AG10803 (cell line): ENCODE results near the gene COL26A1.

Source experiments
- DNase-seq: peaks from one replicate; pipeline ENCODE4 v3.0.0; 2010; ENCODE audit warnings: low read depth
- H3K4me3 ChIP-seq: 2 replicates; pipeline ENCODE4 v1.5.1; 2011; ENCODE audit warnings: mild to moderate bottlenecking, low read length, control low read depth
- CTCF ChIP-seq: conservative IDR thresholded peaks from 2 replicates; pipeline ENCODE4 v1.5.1; 2011; ENCODE audit warnings: mild to moderate bottlenecking, low read length, control low read depth, inconsistent platforms

COL26A1 gene

GRCh38 chr7:101547022-101547915 lies 184.6 kb downstream of the COL26A1 start:
- no peak for DNase-seq
- TF ChIP-seq CTCF = no peak
- no peak overlapping the region for H3K4me3 ChIP-seq

- no peak for DNase-seq
- H3K4me3 ChIP-seq = no peak overlapping the region
- no peak for TF ChIP-seq CTCF
These were observed 185.4 kb downstream of the COL26A1 start for GRCh38 chr7:101547916-101548661.

- no peak overlapping the region for H3K4me3 ChIP-seq
- DNase-seq = no peak
- TF ChIP-seq CTCF = no peak
These were observed 187.1 kb downstream of the COL26A1 start for GRCh38 chr7:101549734-101550133.

GRCh38 chr7:101550641-101551541 lies 188.2 kb downstream of the COL26A1 start:
- DNase-seq = peak; percentile 16
- TF ChIP-seq CTCF = no peak
- H3K4me3 ChIP-seq = no peak overlapping the region

- no peak for DNase-seq
- H3K4me3 ChIP-seq = no peak overlapping the region
- TF ChIP-seq CTCF = no peak
These were observed 190.5 kb downstream of the COL26A1 start for GRCh38 chr7:101553018-101553770.

- TF ChIP-seq CTCF = no peak
These were observed 191.2 kb downstream of the COL26A1 start for GRCh38 chr7:101553771-101554445.

More at GRCh38 chr7:101553771-101554445, 191.2 kb downstream of the COL26A1 start:
- DNase-seq = no peak
- H3K4me3 ChIP-seq = no peak overlapping the region
